HepG2 (cell line): ENCODE measurements around the gene ECHS1. TPM values are rescaled to one million over a fixed set of nuclear protein-coding genes. Genes with fewer than 3 reads are reported as not detected.
A peak's percentile ranks its signal among the peaks of the same experiment; 100 is the strongest.

Experiments used
- CEBPG ChIP-seq: IDR thresholded peaks from 2 replicates; pipeline ENCODE4 v1.6.1; 2016
- GABPB1 ChIP-seq: IDR thresholded peaks from 2 replicates; pipeline ENCODE4 v1.6.1; 2016; ENCODE audit warnings: mild to moderate bottlenecking, missing genetic modification reagents, moderate library complexity, missing compliant biosample characterization
- GATAD2A ChIP-seq: IDR thresholded peaks from 2 replicates; pipeline ENCODE4 v1.6.1; 2016
- NCOR1 ChIP-seq: fragments of 200-600 bp; sonication (generic); IDR thresholded peaks from 2 replicates; pipeline ENCODE4 v1.7.0; 2017; ENCODE audit warnings: antibody characterized with exemption, low read length, borderline replicate concordance
- RARA ChIP-seq: IDR thresholded peaks from 2 replicates; pipeline ENCODE4 v1.6.1; 2016; ENCODE audit warnings: missing genetic modification reagents, missing compliant biosample characterization
- ZNF263 ChIP-seq: sonication (generic); formaldehyde crosslinking; IDR thresholded peaks from 2 replicates; pipeline ENCODE4 v1.4.0; 2020; ENCODE audit warnings: missing genetic modification reagents
- ZNF326 ChIP-seq: sonication (generic); formaldehyde crosslinking; IDR thresholded peaks from 2 replicates; pipeline ENCODE4 v1.4.0; 2020; ENCODE audit warnings: missing genetic modification reagents, borderline replicate concordance
- ZNF530 ChIP-seq: sonication (generic); formaldehyde crosslinking; IDR thresholded peaks from 2 replicates; pipeline ENCODE4 v1.5.0; 2020; ENCODE audit warnings: low read depth, mild to moderate bottlenecking, missing genetic modification reagents
- ZNF652 ChIP-seq: IDR thresholded peaks from 2 replicates; pipeline ENCODE4 v1.6.1; 2016; ENCODE audit warnings: low read depth, borderline replicate concordance
- ZNF747 ChIP-seq: sonication (generic); formaldehyde crosslinking; IDR thresholded peaks from 2 replicates; pipeline ENCODE4 v1.8.1; 2023; ENCODE audit warnings: missing genetic modification reagents, mild to moderate bottlenecking, borderline replicate concordance
- polyA plus RNA-seq, 8 experiments: library from polyadenylated mRNA; depleted of rRNA in 3 of 8; stranded (reverse) in 7 of 8; unstranded in 1 of 8; fragments of >200 nt; fragmentation: Illumina TruSeq in 4 of 8; extraction: Trizol in 4 of 8; gene quantifications; 2 replicates each; pipeline versions ENCODE4 v1.2.1 to v1.2.3, GENCODE V29; 2011 to 2016; ENCODE audit warnings: low read depth in 4 of 8, missing spikeins in 1 of 8, mixed read lengths in 1 of 8; ENCODE audit not compliant: insufficient read depth in 1 of 8
- total RNA-seq, 5 experiments: library from RNA; depleted of rRNA; stranded (reverse); fragments of >200 nt; fragmentation: Illumina TruSeq; extraction: Trizol; gene quantifications; 2 replicates each; pipeline ENCODE4 v1.2.3, GENCODE V29; 2016; ENCODE audit warnings: low read depth in 1 of 5
- TF ChIP-seq, protein P1 (sequence below): sonication (generic); formaldehyde crosslinking; IDR thresholded peaks from 2 replicates; pipeline ENCODE4 v1.9.0; 2021; ENCODE audit warnings: mild to moderate bottlenecking, missing genetic modification reagents
- TF ChIP-seq, protein P2 (sequence below): sonication (generic); formaldehyde crosslinking; IDR thresholded peaks from 2 replicates; pipeline ENCODE4 v1.4.0; 2020; ENCODE audit warnings: mild to moderate bottlenecking, missing genetic modification reagents
- TF ChIP-seq, protein P3 (sequence below): sonication (generic); formaldehyde crosslinking; IDR thresholded peaks from 2 replicates; pipeline ENCODE4 v1.5.1; 2020; ENCODE audit warnings: missing genetic modification reagents, mild to moderate bottlenecking, borderline replicate concordance
- TF ChIP-seq, protein P4 (sequence below): sonication (generic); formaldehyde crosslinking; IDR thresholded peaks from 2 replicates; pipeline ENCODE4 v1.4.0; 2020; ENCODE audit warnings: mild to moderate bottlenecking, missing genetic modification reagents
- TF ChIP-seq, protein P5 (sequence below): sonication (generic); formaldehyde crosslinking; IDR thresholded peaks from 2 replicates; pipeline ENCODE4 v1.5.0; 2020; ENCODE audit warnings: mild to moderate bottlenecking, missing genetic modification reagents

The ECHS1 gene
- total and polyA plus RNA-seq, 2 of the 13 experiments (the other 11 are each of a cell fraction or from before 2014, with no cell fraction given) = 32.7 to 195 TPM

DNA sequence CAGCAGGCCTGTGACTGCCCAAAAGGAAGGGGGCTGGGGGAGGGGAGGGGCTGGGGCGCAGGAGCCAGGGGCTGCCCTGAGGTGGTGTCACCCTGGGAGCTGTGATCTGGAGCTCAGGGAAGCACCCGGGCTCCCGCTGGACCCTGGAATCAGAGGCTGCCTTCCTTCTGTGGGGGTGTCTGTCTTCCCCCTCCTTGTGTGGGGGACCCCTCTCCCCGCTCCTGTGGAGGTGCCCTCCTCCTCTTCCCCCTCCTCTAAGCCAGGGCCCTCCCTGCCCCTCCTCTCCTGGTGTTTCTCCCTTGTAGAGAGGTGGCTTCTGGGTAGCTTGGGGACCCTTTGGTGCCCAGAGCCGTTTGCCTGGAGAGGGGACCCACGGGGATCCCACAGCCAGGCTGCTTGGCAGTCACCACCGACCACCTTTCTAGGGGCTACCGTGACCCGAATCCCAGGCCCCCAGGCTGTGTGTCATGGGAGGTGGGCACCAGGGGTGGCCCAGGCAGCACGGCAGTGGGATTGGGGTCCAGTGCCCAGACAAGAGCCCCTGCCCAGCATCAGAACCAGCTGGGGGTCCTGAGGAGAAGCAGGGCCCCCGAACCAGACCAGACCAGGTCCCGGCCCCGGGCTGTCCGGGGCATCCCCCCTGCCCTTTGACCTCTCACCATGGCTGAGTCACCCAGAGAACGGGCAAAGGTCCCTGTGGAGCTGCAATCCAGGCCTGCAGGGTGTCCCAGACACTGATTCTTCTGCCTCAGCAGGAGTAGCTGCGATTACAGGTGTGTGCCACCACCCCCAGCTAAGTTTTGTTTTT lies 25.2 kb downstream of the ECHS1 start (continued):
- TF ChIP-seq, protein P1, sequence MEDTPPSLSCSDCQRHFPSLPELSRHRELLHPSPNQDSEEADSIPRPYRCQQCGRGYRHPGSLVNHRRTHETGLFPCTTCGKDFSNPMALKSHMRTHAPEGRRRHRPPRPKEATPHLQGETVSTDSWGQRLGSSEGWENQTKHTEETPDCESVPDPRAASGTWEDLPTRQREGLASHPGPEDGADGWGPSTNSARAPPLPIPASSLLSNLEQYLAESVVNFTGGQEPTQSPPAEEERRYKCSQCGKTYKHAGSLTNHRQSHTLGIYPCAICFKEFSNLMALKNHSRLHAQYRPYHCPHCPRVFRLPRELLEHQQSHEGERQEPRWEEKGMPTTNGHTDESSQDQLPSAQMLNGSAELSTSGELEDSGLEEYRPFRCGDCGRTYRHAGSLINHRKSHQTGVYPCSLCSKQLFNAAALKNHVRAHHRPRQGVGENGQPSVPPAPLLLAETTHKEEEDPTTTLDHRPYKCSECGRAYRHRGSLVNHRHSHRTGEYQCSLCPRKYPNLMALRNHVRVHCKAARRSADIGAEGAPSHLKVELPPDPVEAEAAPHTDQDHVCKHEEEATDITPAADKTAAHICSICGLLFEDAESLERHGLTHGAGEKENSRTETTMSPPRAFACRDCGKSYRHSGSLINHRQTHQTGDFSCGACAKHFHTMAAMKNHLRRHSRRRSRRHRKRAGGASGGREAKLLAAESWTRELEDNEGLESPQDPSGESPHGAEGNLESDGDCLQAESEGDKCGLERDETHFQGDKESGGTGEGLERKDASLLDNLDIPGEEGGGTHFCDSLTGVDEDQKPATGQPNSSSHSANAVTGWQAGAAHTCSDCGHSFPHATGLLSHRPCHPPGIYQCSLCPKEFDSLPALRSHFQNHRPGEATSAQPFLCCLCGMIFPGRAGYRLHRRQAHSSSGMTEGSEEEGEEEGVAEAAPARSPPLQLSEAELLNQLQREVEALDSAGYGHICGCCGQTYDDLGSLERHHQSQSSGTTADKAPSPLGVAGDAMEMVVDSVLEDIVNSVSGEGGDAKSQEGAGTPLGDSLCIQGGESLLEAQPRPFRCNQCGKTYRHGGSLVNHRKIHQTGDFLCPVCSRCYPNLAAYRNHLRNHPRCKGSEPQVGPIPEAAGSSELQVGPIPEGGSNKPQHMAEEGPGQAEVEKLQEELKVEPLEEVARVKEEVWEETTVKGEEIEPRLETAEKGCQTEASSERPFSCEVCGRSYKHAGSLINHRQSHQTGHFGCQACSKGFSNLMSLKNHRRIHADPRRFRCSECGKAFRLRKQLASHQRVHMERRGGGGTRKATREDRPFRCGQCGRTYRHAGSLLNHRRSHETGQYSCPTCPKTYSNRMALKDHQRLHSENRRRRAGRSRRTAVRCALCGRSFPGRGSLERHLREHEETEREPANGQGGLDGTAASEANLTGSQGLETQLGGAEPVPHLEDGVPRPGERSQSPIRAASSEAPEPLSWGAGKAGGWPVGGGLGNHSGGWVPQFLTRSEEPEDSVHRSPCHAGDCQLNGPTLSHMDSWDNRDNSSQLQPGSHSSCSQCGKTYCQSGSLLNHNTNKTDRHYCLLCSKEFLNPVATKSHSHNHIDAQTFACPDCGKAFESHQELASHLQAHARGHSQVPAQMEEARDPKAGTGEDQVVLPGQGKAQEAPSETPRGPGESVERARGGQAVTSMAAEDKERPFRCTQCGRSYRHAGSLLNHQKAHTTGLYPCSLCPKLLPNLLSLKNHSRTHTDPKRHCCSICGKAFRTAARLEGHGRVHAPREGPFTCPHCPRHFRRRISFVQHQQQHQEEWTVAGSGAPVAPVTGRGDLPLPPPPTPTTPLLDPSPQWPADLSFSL (CRISPR knock-in tag) = peak; percentile 27; the same call in 1 of the 2 replicates
- TF ChIP-seq, protein P2, sequence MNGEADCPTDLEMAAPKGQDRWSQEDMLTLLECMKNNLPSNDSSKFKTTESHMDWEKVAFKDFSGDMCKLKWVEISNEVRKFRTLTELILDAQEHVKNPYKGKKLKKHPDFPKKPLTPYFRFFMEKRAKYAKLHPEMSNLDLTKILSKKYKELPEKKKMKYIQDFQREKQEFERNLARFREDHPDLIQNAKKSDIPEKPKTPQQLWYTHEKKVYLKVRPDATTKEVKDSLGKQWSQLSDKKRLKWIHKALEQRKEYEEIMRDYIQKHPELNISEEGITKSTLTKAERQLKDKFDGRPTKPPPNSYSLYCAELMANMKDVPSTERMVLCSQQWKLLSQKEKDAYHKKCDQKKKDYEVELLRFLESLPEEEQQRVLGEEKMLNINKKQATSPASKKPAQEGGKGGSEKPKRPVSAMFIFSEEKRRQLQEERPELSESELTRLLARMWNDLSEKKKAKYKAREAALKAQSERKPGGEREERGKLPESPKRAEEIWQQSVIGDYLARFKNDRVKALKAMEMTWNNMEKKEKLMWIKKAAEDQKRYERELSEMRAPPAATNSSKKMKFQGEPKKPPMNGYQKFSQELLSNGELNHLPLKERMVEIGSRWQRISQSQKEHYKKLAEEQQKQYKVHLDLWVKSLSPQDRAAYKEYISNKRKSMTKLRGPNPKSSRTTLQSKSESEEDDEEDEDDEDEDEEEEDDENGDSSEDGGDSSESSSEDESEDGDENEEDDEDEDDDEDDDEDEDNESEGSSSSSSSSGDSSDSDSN (CRISPR knock-in tag) = no peak; the same call in 1 of the 2 replicates
- TF ChIP-seq NCOR1 (peak; percentile 28; the same call in 1 of the 2 replicates), GATAD2A (CRISPR knock-in tag) (peak; percentile 63), ZNF326 (0 out of 2 replicates have a peak, but pooled peaks have one; percentile 13), ZNF263 (CRISPR knock-in tag) (0 out of 2 replicates have a peak, but pooled peaks have one; percentile 14), ZNF652 (CRISPR knock-in tag) (peak; percentile 86), CEBPG (CRISPR knock-in tag) (peak; percentile 11; the same call in 1 of the 2 replicates), ZNF747 (CRISPR knock-in tag) (0 out of 2 replicates have a peak, but pooled peaks have one; percentile 34), GABPB1 (CRISPR knock-in tag) (no peak; the same call in none of the 2 replicates), RARA (CRISPR knock-in tag) (peak; percentile 82), ZNF530 (CRISPR knock-in tag) (no peak)
- TF ChIP-seq, protein P3, sequence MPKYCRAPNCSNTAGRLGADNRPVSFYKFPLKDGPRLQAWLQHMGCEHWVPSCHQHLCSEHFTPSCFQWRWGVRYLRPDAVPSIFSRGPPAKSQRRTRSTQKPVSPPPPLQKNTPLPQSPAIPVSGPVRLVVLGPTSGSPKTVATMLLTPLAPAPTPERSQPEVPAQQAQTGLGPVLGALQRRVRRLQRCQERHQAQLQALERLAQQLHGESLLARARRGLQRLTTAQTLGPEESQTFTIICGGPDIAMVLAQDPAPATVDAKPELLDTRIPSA (CRISPR knock-in tag) = no peak
- TF ChIP-seq, protein P4, sequence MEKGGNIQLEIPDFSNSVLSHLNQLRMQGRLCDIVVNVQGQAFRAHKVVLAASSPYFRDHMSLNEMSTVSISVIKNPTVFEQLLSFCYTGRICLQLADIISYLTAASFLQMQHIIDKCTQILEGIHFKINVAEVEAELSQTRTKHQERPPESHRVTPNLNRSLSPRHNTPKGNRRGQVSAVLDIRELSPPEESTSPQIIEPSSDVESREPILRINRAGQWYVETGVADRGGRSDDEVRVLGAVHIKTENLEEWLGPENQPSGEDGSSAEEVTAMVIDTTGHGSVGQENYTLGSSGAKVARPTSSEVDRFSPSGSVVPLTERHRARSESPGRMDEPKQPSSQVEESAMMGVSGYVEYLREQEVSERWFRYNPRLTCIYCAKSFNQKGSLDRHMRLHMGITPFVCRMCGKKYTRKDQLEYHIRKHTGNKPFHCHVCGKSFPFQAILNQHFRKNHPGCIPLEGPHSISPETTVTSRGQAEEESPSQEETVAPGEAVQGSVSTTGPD = no peak
- TF ChIP-seq, protein P5, sequence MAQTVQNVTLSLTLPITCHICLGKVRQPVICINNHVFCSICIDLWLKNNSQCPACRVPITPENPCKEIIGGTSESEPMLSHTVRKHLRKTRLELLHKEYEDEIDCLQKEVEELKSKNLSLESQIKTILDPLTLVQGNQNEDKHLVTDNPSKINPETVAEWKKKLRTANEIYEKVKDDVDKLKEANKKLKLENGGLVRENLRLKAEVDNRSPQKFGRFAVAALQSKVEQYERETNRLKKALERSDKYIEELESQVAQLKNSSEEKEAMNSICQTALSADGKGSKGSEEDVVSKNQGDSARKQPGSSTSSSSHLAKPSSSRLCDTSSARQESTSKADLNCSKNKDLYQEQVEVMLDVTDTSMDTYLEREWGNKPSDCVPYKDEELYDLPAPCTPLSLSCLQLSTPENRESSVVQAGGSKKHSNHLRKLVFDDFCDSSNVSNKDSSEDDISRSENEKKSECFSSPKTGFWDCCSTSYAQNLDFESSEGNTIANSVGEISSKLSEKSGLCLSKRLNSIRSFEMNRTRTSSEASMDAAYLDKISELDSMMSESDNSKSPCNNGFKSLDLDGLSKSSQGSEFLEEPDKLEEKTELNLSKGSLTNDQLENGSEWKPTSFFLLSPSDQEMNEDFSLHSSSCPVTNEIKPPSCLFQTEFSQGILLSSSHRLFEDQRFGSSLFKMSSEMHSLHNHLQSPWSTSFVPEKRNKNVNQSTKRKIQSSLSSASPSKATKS = no peak
